Transverse colon (tissue), 4 donors: ENCODE data around the gene MRPL10. TPM values are rescaled to one million over a fixed set of nuclear protein-coding genes. Genes with fewer than 3 reads are reported as not detected.

ENCODE experiments used
- DNase-seq: peaks from one replicate; pipeline ENCODE4 v3.0.0-alpha.2; 2019
- H3K27ac ChIP-seq, 4 donors: fragments of 200-600 bp; sonication (generic); 2 replicates each; pipeline ENCODE4 v1.5.1; 2016 to 2018; ENCODE audit warnings: inconsistent platforms in 4 of 4
- H3K27me3 ChIP-seq: fragments of 200-600 bp; sonication (generic); 2 replicates; pipeline ENCODE4 v1.5.1; 2017; ENCODE audit warnings: inconsistent platforms
- H3K36me3 ChIP-seq, 4 donors: fragments of 200-600 bp; sonication (generic); 2 replicates each; pipeline ENCODE4 v1.5.1; 2017 to 2019; ENCODE audit warnings: inconsistent platforms in 4 of 4
- H3K4me1 ChIP-seq, 4 donors: fragments of 200-600 bp; sonication (generic); 2 replicates each; pipeline ENCODE4 v1.5.1; 2017 to 2020; ENCODE audit warnings: inconsistent platforms in 4 of 4
- H3K4me3 ChIP-seq, 4 donors: fragments of 200-600 bp; sonication (generic); 1 replicate in 1 of 4; 2 replicates in 3 of 4; pipeline versions ENCODE4 v1.5.1 to v1.6.1; 2017 to 2019; ENCODE audit warnings: inconsistent platforms in 4 of 4
- H3K9me3 ChIP-seq, 2 donors: fragments of 200-600 bp; sonication (generic); 2 replicates each; pipeline ENCODE4 v1.5.1; 2017 to 2019; ENCODE audit warnings: inconsistent platforms in 2 of 2
- EP300 ChIP-seq: sonication (generic); formaldehyde crosslinking; IDR thresholded peaks from one replicate; pipeline ENCODE4 v1.6.1; 2017; ENCODE audit warnings: antibody characterized with exemption, low read depth
- POLR2A ChIP-seq: fragments of 450-650 bp; IDR thresholded peaks from one replicate; pipeline ENCODE4 v1.6.1; 2016; ENCODE audit warnings: antibody characterized with exemption, mild to moderate bottlenecking, moderate library complexity
- POLR2AphosphoS5 ChIP-seq, 3 donors: sonication (generic); formaldehyde crosslinking; IDR thresholded peaks; one replicate each; pipeline ENCODE4 v1.6.1; 2016; ENCODE audit warnings: antibody characterized with exemption in 3 of 3
- WGBS, 2 donors: methylation state at CpG; one replicate each; pipeline ENCODE4 v1.1.5; 2018; ENCODE audit warnings: low coverage in 1 of 2; 5-methylcytosine and 5-hydroxymethylcytosine counted together
- in situ Hi-C, 4 donors: fragments of 200-750 bp; cut with MboI; loops; one replicate each; pipeline versions ENCODE4 v1.15.0 to v1.15.1; 2017; ENCODE audit warnings: low sequenced_read_pairs in 3 of 4, low pct_ligation_motif_present in 1 of 4, low pct_unique_long_range_greater_than_20kb in 1 of 4
- intact Hi-C: fragments of 100-400 bp; cut with DNase I; formaldehyde crosslinking; loops from one replicate; pipeline ENCODE4 v1.15.1; 2023; ENCODE audit warnings: low total_unique reads
- total RNA-seq, 4 donors: library from RNA; depleted of rRNA; stranded (reverse); fragments of >200 nt; gene quantifications; one replicate each; pipeline ENCODE4 v1.1.0, GENCODE V29; 2016
- TF ChIP-seq, protein P1 (sequence below), 5 experiments: fragments of 200-600 bp in 3 of 5; fragments of 450-650 bp in 2 of 5; sonication (generic) in 3 of 5; IDR thresholded peaks; 1 replicate in 2 of 5; 2 replicates in 3 of 5; pipeline ENCODE4 v1.5.1; 2016 to 2017; ENCODE audit warnings: antibody characterized with exemption in 5 of 5, inconsistent platforms in 3 of 5, mild to moderate bottlenecking in 2 of 5, moderate library complexity in 1 of 5

MRPL10 gene
- total RNA-seq, 4 donors from 2014 or later = 12.9 to 41.8 (median 32.0) TPM

DNA sequence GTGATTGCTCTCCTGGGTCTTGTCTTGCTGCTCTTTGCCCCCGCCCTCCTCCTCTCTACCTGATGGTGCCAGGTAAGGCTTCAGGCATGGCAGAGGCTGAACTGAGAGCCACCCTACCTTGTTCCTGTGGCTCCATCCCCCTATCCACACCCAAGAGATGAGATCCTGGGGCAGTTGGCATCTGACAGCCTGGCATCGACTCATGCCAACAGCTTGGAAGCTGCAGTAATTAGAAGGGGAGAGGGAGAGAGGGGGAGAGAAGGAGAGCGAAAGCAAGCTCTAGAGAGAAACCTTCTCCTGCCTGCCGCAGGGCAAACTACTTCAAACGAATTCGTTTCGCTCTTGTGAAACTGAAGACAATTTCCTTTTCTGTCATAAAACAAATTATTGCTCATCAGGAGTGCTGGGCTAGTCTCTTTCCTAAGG is 33.5 kb upstream of the MRPL10 start:
- peaks cover 0 to 9% (median 3%) of the 10 kb centered on the region in 4 donors for H3K4me1 ChIP-seq
- TF ChIP-seq POLR2A (no peak), POLR2AphosphoS5 (IDR thresholded peaks at IDR 0.05) (no peak), EP300 (no peak)
- TF ChIP-seq, protein P1, sequence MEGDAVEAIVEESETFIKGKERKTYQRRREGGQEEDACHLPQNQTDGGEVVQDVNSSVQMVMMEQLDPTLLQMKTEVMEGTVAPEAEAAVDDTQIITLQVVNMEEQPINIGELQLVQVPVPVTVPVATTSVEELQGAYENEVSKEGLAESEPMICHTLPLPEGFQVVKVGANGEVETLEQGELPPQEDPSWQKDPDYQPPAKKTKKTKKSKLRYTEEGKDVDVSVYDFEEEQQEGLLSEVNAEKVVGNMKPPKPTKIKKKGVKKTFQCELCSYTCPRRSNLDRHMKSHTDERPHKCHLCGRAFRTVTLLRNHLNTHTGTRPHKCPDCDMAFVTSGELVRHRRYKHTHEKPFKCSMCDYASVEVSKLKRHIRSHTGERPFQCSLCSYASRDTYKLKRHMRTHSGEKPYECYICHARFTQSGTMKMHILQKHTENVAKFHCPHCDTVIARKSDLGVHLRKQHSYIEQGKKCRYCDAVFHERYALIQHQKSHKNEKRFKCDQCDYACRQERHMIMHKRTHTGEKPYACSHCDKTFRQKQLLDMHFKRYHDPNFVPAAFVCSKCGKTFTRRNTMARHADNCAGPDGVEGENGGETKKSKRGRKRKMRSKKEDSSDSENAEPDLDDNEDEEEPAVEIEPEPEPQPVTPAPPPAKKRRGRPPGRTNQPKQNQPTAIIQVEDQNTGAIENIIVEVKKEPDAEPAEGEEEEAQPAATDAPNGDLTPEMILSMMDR (IDR thresholded peaks at IDR 0.05) = no peak
- no peaks in the 10 kb centered on the region for H3K36me3 ChIP-seq
- H3K27ac ChIP-seq = no peak overlapping the region
- in situ Hi-C loops = no loop called here
- no peaks in the 10 kb centered on the region for H3K9me3 ChIP-seq
- DNase-seq = no peak
- no peak overlapping the region for H3K4me3 ChIP-seq
- H3K27me3 ChIP-seq = peaks cover 14% of the 10 kb centered on the region
- 26% methylated on average over 7 of the region's 7 CpGs; no CpG with 5 or more reads in 1 of the 2 donors for WGBS, 2 donors
- intact Hi-C loops = no loop called here

DNA sequence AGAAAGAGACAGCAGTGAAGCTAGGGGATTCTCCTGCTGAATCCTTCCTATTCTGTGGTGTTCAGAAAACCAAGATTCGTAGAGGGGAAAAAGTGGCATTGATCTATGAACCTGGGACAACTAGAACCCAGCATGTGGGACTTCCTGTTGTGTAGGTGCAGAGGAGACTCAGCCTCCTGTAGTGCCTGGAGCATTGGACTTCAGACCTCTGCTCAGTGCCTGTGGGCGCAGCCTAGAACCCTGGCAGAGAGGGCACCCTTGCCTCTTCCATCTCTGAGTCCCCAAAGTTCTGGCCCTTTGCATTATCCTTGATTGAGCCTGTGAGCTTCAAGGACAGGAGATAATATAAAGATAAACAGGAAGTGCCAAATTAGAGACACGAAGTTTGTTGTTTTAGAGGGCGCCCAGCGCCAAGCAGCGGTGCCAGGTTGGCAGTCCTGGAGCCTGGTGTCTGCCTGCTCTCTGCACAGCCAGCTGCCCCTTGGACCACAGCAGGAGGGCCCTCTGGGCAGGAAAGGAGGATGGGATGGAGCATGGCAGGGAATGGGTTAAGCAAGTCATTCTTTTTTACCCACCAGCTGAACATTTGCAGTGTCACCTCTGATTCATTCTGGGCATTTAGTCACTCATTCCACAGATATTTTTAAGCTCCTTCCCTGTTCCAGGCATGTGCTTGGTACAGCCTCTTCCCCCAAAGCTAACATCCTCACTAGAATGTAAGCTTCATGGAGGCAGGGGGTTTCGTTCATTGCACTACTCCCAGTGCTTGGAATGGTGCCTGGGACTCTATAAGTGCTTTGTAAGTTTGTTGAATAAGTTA is 31.5 kb upstream of the MRPL10 start:
- WGBS, 2 donors = 56 to 72% methylated on average over 6 to 7 of the region's 7 CpGs
- H3K27ac ChIP-seq = no peak overlapping the region

DNA sequence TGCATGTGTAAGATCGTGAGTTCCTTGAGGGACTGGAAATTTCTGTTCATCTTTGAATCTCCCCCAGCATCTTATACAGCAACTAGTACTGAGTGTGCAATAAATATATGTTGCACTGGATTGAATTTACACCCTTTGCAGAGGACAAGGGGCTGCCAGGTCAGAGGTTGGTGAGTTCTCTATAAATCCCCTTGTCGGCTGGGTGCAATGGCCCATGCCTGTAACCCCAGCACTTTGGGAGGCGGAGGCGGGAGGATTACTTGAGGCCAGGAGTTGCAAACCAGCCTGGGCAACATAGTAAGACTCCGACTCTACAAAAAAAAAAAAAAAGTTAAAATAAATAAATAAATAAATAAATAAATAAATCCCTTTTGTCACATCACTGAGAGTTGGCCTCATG is 29.0 kb upstream of the MRPL10 start:
- TF ChIP-seq POLR2A (no peak), EP300 (no peak), POLR2AphosphoS5 (IDR thresholded peaks at IDR 0.05) (no peak)
- TF ChIP-seq, protein P1 (IDR thresholded peaks at IDR 0.05) = no peak
- no peak for DNase-seq
- H3K36me3 ChIP-seq = no peaks in the 10 kb centered on the region
- H3K4me3 ChIP-seq = no peak overlapping the region
- peaks cover 0 to 9% (median 3%) of the 10 kb centered on the region in 4 donors for H3K4me1 ChIP-seq
- H3K27me3 ChIP-seq = peaks cover 35% of the 10 kb centered on the region
- in situ Hi-C loops = no loop called here
- no peak overlapping the region for H3K27ac ChIP-seq
- no peaks in the 10 kb centered on the region for H3K9me3 ChIP-seq
- 82 to 87% methylated on average over 3 to 5 of the region's 5 CpGs for WGBS, 2 donors
- intact Hi-C loops = no loop called here

More for the DNA sequence above, 31.5 kb upstream of the MRPL10 start:
- Histone ChIP-seq H3K9me3 (no peaks in the 10 kb centered on the region), H3K4me3 (no peak overlapping the region), H3K36me3 (no peaks in the 10 kb centered on the region), H3K27me3 (peaks cover 13% of the 10 kb centered on the region), H3K4me1 (peaks cover 0 to 9% (median 3%) of the 10 kb centered on the region in 4 donors)
- no peak for DNase-seq
- intact Hi-C loops = no loop called here
- TF ChIP-seq POLR2A (no peak), POLR2AphosphoS5 (IDR thresholded peaks at IDR 0.05) (no peak), EP300 (no peak)
- TF ChIP-seq, protein P1 (IDR thresholded peaks at IDR 0.05) = no peak
- in situ Hi-C loops = no loop called here

DNA sequence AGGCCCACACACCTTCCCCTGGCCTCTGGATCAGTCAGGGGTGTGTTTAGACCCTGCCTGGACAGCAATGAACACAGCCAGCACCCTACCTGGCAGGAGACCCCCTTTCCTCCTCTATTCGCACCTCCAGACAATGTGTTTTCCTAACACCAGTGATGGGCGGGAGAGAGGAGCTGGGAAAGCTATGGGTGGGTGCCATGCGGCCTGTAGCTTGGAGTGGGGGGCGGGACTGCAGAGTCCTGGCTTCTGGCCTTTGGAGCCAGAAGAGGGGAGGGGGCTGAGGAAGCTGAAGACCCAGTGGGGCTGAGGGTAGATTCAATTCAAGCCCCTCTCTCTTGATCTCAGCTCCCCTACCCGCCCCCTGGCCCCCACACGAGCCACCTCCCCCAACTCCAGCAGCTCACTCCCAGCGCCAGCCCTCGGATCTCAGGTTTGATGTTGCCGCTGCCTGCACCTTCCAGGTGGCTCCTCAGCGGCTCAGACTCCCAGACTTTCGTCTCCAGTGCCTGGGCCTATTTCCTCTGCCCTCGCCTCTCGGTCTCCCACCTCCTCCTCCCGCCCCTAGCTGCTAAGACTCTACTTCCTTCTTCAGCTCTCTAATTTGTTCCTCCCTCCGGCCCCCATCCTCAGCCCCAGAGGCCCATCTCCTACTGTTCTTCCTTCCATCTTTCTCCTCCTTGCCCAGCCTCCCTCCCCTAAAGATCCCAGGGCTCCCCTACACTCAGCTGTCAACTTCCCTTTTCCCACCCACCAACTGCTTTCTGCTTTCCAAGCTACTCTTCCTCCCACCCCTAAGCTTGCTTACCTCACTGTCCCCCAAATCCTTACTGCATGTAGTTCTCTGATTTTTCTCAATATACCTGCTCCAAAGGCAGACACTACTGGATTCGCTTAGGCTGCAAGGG is 26.5 kb upstream of the MRPL10 start:
- H3K27ac ChIP-seq = no peak overlapping the region
- 66 to 72% methylated on average over 9 to 15 of the region's 16 CpGs for WGBS, 2 donors

More for the DNA sequence above, 26.5 kb upstream of the MRPL10 start:
- intact Hi-C loops (no loop called here), in situ Hi-C loops (no loop called here)
- Histone ChIP-seq H3K36me3 (no peaks in the 10 kb centered on the region), H3K4me1 (no peaks in the 10 kb centered on the region), H3K27me3 (peaks cover 61% of the 10 kb centered on the region), H3K4me3 (no peak overlapping the region), H3K9me3 (no peaks in the 10 kb centered on the region)
- DNase-seq = no peak
- TF ChIP-seq POLR2A = no peak
- TF ChIP-seq, protein P1 (IDR thresholded peaks at IDR 0.05) = no peak
